ENCODE results near the gene ZNF329. TPM values are rescaled to one million over a fixed set of nuclear protein-coding genes. Genes with fewer than 3 reads are reported as not detected.

The ZNF329 gene
- total and polyA plus RNA-seq, 3 donors from 2014 or later = 19.8 to 24.2 (median 20.7) TPM

DNA sequence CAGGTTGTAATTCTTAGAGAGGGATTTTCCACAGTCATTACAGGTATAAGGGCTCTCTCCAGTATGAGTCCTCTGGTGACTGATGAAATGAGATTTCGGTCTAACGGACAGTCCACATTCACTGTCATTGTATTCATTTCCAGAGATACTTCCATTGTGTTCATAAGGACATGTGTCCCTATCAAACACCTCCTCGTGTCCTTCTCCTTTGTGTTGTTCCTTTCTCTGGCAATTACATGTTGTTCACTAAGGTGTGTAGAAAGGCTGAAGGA, 42.1 kb downstream of the ZNF329 start:
- no peak for DNase-seq
- intact Hi-C loops (cut with DNase I; ENCODE audit: low total_unique reads) = no loop called here
- Histone ChIP-seq H3K9me3 (no peaks in the 10 kb centered on the region), H3K4me1 (no peaks in the 10 kb centered on the region), H3K4me3 (no peak overlapping the region), H3K27me3 (no peaks in the 10 kb centered on the region), H3K27ac (no peak overlapping the region), H3K36me3 (ENCODE audit: low read depth, missing control alignments) (no peaks in the 10 kb centered on the region)
- 90 to 97% methylated on average over 3 of the region's 3 CpGs for WGBS, 2 donors
- TF ChIP-seq POLR2A (IDR thresholded peaks at IDR 0.05) = no peak
- TF ChIP-seq CTCF (IDR thresholded peaks at IDR 0.05) = no peak

GRCh38 chr19:58107778-58108545, 42.6 kb downstream of the ZNF329 start:
- TF ChIP-seq POLR2A (IDR thresholded peaks at IDR 0.05) = no peak
- no peak for TF ChIP-seq CTCF (IDR thresholded peaks at IDR 0.05)
- no peaks in the 10 kb centered on the region for H3K9me3 ChIP-seq
- intact Hi-C loops (cut with DNase I; ENCODE audit: low total_unique reads) = no loop called here
- DNase-seq = no peak
- no peak overlapping the region for H3K27ac ChIP-seq
- H3K36me3 ChIP-seq (ENCODE audit: low read depth, missing control alignments) = no peaks in the 10 kb centered on the region
- H3K4me3 ChIP-seq = no peak overlapping the region
- H3K4me1 ChIP-seq = no peaks in the 10 kb centered on the region
- WGBS, 2 donors = 86 to 89% methylated on average over 7 of the region's 7 CpGs
- H3K27me3 ChIP-seq = no peaks in the 10 kb centered on the region

DNA sequence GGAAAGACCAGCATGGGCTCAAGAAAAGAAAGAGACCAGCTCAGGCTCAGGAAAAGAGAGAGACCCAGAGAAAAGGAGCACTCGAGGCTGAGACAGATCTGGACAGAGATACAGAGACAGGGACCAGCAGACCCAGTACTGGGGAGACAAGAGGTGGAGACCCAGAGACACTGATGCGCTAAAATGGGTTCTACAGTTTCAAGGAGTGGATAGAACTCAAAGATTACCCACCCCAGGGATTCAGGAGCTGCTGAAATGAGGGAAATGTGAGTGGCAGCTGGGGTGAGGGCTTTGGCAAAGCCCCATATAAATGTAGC, 51.9 kb downstream of the ZNF329 start:
- Histone ChIP-seq H3K27ac (peak overlapping the region; percentile 80 to 81), H3K27me3 (no peaks in the 10 kb centered on the region), H3K4me1 (peaks cover 13% of the 10 kb centered on the region), H3K36me3 (ENCODE audit: low read depth, missing control alignments) (no peaks in the 10 kb centered on the region), H3K9me3 (no peaks in the 10 kb centered on the region), H3K4me3 (peak overlapping the region; percentile 82 to 93)
- 8 to 17% methylated on average over 2 of the region's 2 CpGs for WGBS, 2 donors
- no peak for TF ChIP-seq POLR2A (IDR thresholded peaks at IDR 0.05)
- no peak for TF ChIP-seq CTCF (IDR thresholded peaks at IDR 0.05)
- intact Hi-C loops (cut with DNase I; ENCODE audit: low total_unique reads) = no loop called here
- no peak for DNase-seq

- Histone ChIP-seq H3K36me3 (ENCODE audit: low read depth, missing control alignments) (no peaks in the 10 kb centered on the region), H3K9me3 (no peaks in the 10 kb centered on the region), H3K4me3 (peak within 1 kb of the TSS; percentile 82 to 93), H3K27ac (peak within 1 kb of the TSS; percentile 80 to 81), H3K27me3 (no peaks in the 10 kb centered on the region), H3K4me1 (peaks cover 13% of the 10 kb centered on the region)
- peak; percentile 98 for DNase-seq
- intact Hi-C loops (cut with DNase I; ENCODE audit: low total_unique reads) = no loop called here
- WGBS, 2 donors = 0% methylated on average over 59 to 63 of the region's 67 CpGs
- TF ChIP-seq CTCF (IDR thresholded peaks at IDR 0.05) = no peak
Measured at GRCh38 chr19:58097781-58098681, 52.6 kb downstream of the ZNF329 start, which contains the start of gene ZSCAN18. Gene ZSCAN18, minus strand, starts transcription at chr19:58098231. Its CDS starts 7,964 bp downstream, at chr19:58090267.
